Measurements from ENCODE around the gene C2orf74.
A peak's percentile ranks its signal among the peaks of the same experiment; 100 is the strongest.
"Not testable (repeated sequence)": the region's sequence is repeated elsewhere in the genome, so short reads cannot be mapped to it uniquely, and the experiment has no call there.

The C2orf74 gene

DNA sequence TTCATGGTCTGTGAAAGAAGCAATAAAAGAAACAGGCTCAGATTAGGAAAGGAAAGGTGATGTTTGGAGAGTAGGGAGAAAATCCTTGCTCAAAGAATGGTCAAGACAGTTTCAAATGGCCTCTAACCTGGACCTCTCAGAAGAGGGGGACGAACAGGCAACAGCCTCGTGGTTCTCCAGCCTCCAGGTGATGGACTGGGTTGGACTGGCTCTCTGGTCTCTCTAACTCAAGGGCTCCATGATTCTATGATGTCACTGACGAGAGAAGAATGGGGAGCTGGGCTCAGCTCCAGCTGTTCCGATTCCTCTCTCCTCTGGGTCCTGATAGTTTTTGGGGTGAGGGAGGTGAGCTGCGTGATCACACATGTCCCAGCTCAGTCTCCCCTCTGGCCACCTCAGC is at the start of gene C2orf74:
TSS of gene C2orf74 (plus strand) at position 301 of the 400 bp plus-strand sequence. CDS start 327 bp downstream, outside the sequence.
- DNase-seq, result no peak

DNA sequence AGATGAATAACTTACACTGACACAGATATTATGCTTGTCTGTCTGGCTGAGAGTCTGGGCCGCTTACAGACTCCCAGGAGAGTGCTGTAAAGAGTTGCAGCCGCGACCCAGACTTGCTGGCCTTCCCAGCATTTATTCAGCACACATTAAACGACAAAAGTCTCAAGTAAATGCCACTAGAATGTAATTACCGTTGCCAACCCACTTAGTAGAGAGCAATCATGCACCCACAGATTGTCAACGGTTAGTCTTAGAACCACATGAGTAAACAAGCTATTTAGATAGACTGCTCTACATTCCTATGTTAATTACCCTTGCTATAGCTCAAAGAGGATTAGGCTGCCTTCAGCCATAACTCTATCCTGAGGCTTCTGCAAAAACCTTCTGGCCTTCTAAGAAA is 47.8 kb upstream of the C2orf74 start:
- DNase-seq, result no peak

- no peak for DNase-seq
Measured at GRCh38 chr2:61116302-61116701, 45.7 kb upstream of the C2orf74 start.

- no peak for DNase-seq
Measured at GRCh38 chr2:61117534-61117933, 44.5 kb upstream of the C2orf74 start.

DNA sequence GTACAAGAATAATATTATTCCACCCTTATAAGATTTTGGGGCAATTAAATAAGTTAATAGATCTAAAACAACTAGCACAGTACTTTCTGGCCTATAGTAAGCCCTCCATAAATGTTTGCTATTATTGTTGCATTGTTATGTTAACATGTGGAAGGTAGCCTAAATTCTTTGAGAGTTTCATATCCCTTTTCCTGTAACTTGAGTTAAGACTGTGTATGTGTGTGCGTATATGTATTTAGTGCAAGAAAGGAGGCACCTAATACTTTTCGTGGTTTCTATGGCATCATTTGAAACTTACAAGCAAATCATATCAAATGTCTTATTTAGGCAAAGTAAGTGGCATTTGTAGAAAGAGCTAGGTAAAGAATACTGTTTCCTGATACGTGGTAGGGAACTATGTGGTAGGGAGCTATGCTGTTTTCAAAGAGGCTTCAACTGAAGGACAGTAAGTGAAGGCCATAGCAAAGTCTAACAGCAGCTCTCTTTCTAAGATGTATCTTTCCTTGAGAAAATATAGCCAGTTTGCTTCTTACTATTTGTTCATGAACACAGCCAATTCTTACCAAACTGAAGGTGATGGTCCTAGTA is 36.8 kb upstream of the C2orf74 start:
- no peak for DNase-seq

GRCh38 chr2:61125798-61126197 is 36.2 kb upstream of the C2orf74 start:
- no peak for DNase-seq

DNA sequence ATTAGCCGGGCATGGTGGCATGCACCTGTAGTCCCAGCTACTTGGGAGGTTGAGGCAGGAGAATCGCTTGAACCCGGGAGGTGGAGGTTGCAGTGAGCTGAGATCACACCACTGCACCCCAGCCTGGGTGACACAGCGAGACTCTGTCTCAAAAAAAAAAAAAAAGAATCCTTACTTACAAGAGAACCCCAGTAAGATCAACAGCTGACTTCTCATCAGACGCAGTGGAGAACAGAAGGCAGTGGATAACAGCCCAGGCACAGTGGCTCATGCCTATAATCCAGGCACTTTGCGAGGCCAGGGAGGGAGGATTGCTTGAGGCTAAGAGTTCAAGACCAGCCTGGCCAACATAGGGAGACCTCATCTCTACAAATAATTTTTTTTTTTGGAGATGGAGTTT is 33.9 kb upstream of the C2orf74 start:
- DNase-seq, result not testable (repeated sequence)

GRCh38 chr2:61134141-61134540 is 27.8 kb upstream of the C2orf74 start:
- DNase-seq, result no peak

- peak; percentile 23 to 26 for DNase-seq
Measured at GRCh38 chr2:61135510-61135909, 26.5 kb upstream of the C2orf74 start.

- no peak for DNase-seq
Measured at GRCh38 chr2:61138859-61139258, 23.1 kb upstream of the C2orf74 start.

DNA sequence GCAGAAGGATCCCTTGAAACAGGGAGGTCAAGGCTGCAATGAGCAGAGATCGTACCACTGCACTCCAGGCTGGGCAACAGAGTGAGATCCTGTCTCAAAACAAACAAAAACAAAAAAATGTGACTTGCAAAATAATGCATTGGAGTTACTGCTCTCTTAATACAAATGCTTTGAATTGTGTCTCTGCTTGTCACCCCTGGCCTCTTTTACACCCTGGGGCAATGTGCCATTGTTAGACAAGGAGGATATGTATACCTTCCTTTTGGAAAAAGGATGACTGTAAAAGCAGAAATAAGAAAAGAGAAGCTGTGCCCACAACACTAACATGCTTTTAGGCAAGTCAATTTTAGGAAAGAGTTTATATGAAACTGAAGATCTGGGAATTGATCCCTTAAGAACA is 20.8 kb upstream of the C2orf74 start:
- DNase-seq, result no peak

DNA sequence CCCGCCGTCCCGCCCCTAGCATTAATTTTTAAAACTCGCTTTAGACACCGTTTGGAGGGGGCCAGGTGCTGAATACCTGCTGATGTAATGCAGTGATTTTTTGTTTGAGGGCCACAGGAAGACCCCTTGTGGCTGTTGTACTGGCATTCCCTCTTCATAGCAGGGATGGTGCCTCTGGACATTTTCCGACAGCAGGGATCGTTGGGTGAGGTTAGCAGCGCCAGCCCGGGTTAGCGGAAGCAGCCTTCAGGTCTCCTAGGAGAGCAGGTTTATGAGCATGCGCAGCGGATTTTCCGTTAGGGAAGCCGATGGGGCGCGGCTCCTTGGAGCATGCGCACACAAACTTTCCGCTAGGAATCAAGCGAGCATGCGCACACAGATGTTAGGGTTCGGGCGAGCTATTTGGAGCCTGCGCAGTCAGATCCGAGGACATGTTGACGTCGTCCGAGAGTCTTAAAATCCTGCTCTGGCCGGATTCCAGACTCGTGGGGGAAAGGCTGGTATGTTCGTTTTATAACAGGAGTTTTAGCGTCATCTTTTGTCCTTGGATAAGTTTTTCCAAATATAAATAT is 17.2 kb upstream of the C2orf74 start:
- peak; percentile 98 to 99 for DNase-seq

DNA sequence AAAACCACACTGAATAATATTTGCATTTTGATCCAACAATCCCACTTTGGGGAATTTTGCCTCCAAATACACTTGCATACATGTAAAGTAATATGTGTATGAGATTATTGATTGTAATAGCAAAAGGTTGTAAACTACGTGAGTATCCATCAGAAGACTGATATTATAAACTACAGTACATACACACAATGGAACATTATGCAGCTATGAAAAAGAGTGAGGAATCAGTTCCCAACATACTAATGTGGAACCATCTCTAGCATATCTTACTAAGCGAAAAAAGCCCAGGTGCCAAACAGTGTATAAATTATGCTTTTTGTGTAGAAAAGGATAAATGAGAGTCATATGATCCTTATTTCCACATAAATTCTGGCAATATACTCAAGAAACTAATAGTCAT is 16.0 kb upstream of the C2orf74 start:
- DNase-seq, result no peak

- not testable (repeated sequence) for DNase-seq
Measured at GRCh38 chr2:61148091-61148490, 13.9 kb upstream of the C2orf74 start.

GRCh38 chr2:61149074-61149473 is 12.9 kb upstream of the C2orf74 start:
- DNase-seq, result no peak

GRCh38 chr2:61151436-61151835 is 10.6 kb upstream of the C2orf74 start:
- DNase-seq, result peak in 1 of 2 experiments; percentile 6

DNA sequence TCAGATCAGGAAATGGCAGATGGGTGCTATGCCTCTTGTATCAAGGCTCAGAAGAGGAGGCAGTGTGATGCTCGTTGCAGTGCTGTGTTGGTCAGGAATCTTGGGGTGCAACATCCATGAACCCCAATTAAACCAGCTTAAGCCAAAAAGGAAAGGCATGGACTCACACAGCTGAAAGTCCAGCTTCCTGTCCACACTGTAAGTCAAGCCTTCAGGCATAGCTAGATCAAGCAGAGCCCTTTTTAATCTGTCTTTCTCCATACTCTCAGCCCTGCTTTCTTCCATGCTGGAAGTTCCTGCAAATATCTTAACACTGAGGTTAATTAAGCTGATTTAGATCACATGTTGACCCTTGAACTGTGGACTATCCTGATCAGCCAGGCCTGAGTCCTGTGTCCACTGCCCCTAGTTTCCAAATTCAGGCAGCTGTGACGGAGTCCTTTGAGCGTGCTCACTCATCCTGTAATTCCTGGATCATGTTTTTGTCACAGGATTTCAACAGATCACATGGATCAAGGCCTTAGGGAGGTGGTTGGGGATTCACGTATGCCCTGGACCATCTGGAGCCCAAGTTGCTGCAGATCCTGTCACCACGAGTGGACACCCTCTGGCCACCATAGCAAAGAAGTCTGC is 4.5 kb upstream of the C2orf74 start:
- no peak for DNase-seq

DNA sequence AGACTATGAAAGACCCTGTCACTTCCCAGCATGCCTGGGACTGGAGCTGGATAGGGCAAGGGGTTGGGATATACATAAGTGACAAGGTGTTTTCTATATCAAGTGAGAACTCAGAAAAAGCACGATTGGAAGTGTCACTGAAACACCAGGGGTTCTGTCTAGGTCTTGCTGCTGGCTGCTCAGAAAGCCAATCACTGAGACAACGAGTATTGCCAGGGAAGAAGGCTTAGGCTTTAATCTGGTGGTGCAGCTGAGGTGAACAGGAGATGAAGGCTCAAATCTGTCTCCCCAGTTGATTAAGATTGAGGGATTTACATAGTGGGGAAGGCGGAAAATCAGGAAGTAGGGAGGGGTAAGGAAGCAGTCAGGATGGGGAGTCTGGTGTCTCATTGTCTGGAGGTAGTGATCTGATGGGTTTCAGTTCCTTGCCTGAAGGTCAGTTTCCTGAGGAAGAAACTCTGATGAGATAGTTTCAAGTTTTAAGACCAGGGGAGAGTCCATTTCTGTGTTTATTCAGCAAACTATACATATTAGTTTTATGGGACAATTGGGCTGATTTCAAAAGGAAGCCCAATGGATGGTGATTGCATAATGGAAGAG is 3.5 kb upstream of the C2orf74 start:
- no peak for DNase-seq

- no peak for DNase-seq
Measured at GRCh38 chr2:61162721-61163120, 733 bp downstream of the C2orf74 start.

DNA sequence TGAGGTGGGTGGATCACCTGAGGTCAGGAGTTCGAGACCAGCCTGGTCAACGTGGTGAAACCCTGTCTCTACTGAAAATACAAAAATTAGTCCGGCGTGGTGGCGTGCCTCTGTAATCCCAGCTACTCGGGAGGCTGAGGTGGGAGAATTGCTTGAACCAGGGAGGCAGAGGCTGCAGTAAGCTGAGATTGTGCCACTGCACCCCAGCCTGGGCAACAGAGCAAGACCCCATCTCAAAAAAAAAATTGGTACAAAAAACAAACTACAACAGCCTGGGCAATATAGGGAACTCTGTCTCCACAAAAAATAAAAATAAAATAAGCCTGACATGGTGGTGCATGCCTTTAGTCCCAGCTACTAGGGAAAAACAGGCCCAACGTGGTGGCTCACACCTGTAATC is 3.1 kb downstream of the C2orf74 start:
- DNase-seq, result not testable (repeated sequence)

DNA sequence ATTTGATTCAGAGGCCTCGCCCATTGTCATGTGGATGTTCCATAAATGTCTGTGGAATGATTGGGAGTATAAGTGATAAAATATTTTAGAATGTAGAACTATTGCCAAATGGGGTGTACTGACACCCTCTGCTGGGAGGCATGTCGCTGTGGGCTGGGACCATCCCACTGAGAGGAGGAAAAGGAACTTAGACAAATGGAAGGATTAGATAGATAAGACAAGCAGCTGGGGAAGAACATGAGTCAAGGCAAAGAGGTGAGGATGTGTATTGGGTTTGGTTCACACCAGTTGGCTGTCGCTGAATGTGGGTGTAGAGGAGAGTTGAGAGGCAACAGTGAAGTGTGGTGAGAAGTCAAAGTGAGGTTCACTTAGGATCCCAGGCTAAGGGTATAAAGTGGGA is 4.0 kb downstream of the C2orf74 start:
- no peak for DNase-seq

DNA sequence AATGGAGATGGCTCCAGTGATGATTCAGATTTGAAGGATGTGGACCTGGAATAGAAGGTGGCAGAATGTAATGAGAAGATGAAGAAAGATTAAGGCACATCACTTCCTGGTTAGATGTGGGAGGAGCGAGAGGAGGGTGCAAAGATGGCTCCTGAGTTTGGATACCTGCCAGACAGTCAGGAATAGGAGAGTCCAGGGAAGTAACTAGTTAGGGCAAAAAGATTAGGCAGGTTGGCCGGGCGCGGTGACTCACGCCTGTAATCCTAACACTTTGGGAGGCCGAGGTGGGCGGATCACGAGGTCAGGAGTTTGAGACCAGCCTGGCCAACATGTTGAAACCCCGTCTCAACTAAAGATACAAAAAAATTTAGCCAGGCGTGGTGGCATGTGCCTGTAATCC is 5.6 kb downstream of the C2orf74 start:
- no peak for DNase-seq

DNA sequence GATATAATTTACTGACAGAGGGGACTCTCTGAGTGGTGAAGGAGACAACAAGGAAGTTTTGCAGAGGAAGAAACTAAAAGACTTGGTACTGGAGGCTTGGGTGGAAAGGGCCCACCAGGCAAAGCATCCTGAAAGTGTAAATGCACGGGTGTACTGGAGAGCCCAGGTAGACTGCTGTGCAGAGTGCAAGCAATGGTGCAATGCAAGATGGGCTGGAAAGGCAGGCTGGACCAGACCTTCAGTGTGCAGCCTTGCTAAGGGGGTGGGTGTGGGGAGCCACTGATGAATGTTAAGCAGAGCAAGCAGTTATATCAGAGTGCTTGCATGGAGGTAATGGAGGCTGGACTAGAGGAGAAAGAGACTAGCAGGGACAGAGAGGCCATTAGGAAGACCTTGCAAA is 10.7 kb downstream of the C2orf74 start:
- DNase-seq, result no peak

DNA sequence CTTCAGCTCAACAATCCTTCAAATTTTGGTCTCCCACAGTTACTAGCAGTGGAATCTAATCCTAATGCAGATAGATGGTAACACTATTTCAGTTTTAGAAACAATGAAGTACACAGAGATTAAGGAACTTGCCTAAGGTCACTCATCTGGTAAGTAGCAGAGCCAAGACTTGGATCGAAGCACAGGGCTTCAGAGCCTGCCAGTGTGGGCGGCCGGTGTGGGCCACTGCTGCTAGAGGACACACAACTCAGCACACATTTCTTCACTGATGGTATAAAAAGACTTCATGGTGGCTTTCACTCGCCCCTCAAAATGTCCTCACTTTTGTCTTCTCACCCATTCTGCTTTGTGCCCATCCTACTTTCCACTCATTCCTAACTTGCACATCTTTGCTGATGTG is 11.1 kb downstream of the C2orf74 start:
- no peak for DNase-seq
